IMR-90 (cell line): ENCODE results near the gene AKR1C8. TPM values are rescaled to one million over a fixed set of nuclear protein-coding genes. Genes with fewer than 3 reads are reported as not detected.

ENCODE experiments used
- ATAC-seq: fragments of 200-7000 bp; cut with Tn5 transposase; 2 replicates; pipeline ENCODE4 v1.9.1; 2020; ENCODE audit warnings: low read depth, mild to moderate bottlenecking, moderate library complexity
- BruUV-seq: library from RNA; stranded (reverse); fragments of 400-500 nt; replicated peaks from 2 replicates; lab custom pipeline; 2021; lab: Mats Ljungman, UMichigan
- CTCF ChIA-PET: fragments of 300-600 bp; formaldehyde crosslinking; extraction: SDS; loops from one replicate; lab custom pipeline; 2021; ENCODE audit warnings: antibody characterized with exemption; lab: Yijun Ruan, JAX
- POLR2A ChIA-PET: fragments of 300-600 bp; sonication (Branson Sonifier 250); formaldehyde crosslinking; loops from one replicate; lab custom pipeline; 2022; ENCODE audit warnings: antibody characterized with exemption; ENCODE audit not compliant: unreplicated experiment; lab: Charles Lee
- DNase-seq: peaks from one replicate; pipeline ENCODE4 v3.0.0; 2013
- H2AFZ ChIP-seq: replicated peaks from 2 replicates; pipeline ENCODE3; 2013; ENCODE audit warnings: low read length, mild to moderate bottlenecking; ENCODE audit not compliant: poor library complexity
- H2AK5ac ChIP-seq: 2 replicates; pipeline ENCODE4 v1.6.1; 2013; ENCODE audit warnings: low read depth, low read length, inconsistent platforms
- H2AK9ac ChIP-seq: replicated peaks from 2 replicates; pipeline ENCODE3; 2013; ENCODE audit warnings: mild to moderate bottlenecking, low read depth, low read length, moderate library complexity; ENCODE audit not compliant: poor library complexity
- H2BK120ac ChIP-seq: 2 replicates; pipeline ENCODE4 v1.6.1; 2013; ENCODE audit warnings: low read depth, low read length, inconsistent platforms
- H2BK15ac ChIP-seq: 3 replicates; pipeline ENCODE4 v1.6.1; 2013; ENCODE audit warnings: low read depth, low read length, inconsistent platforms
- H2BK20ac ChIP-seq: 2 replicates; pipeline ENCODE4 v1.6.1; 2013; ENCODE audit warnings: low read depth, mild to moderate bottlenecking, inconsistent platforms, low read length, moderate library complexity
- H2BK5ac ChIP-seq: 2 replicates; pipeline ENCODE4 v1.6.1; 2013; ENCODE audit warnings: mild to moderate bottlenecking, low read depth, low read length, inconsistent platforms; ENCODE audit not compliant: poor library complexity, severe bottlenecking
- H3K14ac ChIP-seq: replicated peaks from 2 replicates; pipeline ENCODE4 v1.6.1; 2013; ENCODE audit warnings: low read depth, low read length, inconsistent platforms
- H3K18ac ChIP-seq: 2 replicates; pipeline ENCODE4 v1.6.1; 2013; ENCODE audit warnings: low read depth, low read length, control low read depth
- H3K23ac ChIP-seq: 2 replicates; pipeline ENCODE4 v1.6.1; 2013; ENCODE audit warnings: low read depth, low read length, inconsistent platforms
- H3K27ac ChIP-seq: 2 replicates; pipeline ENCODE4 v1.5.1; 2013; ENCODE audit warnings: mild to moderate bottlenecking, control low read depth, low read length; ENCODE audit not compliant: insufficient read depth
- H3K27me3 ChIP-seq: 2 replicates; pipeline ENCODE4 v1.6.1; 2013; ENCODE audit warnings: low read length; ENCODE audit not compliant: control insufficient read depth, insufficient read depth
- H3K36me3 ChIP-seq: 2 replicates; pipeline ENCODE4 v1.6.1; 2013; ENCODE audit warnings: low read length, mixed read lengths; ENCODE audit not compliant: control insufficient read depth, insufficient read depth
- H3K4ac ChIP-seq: 2 replicates; pipeline ENCODE4 v1.6.1; 2013; ENCODE audit warnings: low read depth, low read length, inconsistent platforms
- H3K4me1 ChIP-seq: 2 replicates; pipeline ENCODE4 v1.6.1; 2013; ENCODE audit warnings: low read length, mixed read lengths; ENCODE audit not compliant: control insufficient read depth, insufficient read depth
- H3K4me2 ChIP-seq: 2 replicates; pipeline ENCODE4 v1.6.1; 2013; ENCODE audit warnings: low read depth, mild to moderate bottlenecking, control low read depth, low read length, moderate library complexity
- H3K4me3 ChIP-seq: 2 replicates; pipeline ENCODE4 v1.5.1; 2013; ENCODE audit warnings: low read depth, mild to moderate bottlenecking, control low read depth, low read length, moderate library complexity; ENCODE audit not compliant: insufficient read depth
- H3K56ac ChIP-seq: 2 replicates; pipeline ENCODE4 v1.6.1; 2013; ENCODE audit warnings: low read length, inconsistent platforms; ENCODE audit not compliant: insufficient read depth; ENCODE audit errors: extremely low read depth
- H3K79me1 ChIP-seq, 2 experiments: 2 replicates each; pipeline ENCODE4 v1.6.1; 2013; ENCODE audit warnings: low read length in 2 of 2, inconsistent platforms in 1 of 2, low read depth in 1 of 2
- H3K9ac ChIP-seq: 2 replicates; pipeline ENCODE4 v1.6.1; 2013; ENCODE audit warnings: low read depth, low read length, control low read depth
- H3K9me1 ChIP-seq: 2 replicates; pipeline ENCODE4 v1.6.1; 2013; ENCODE audit warnings: low read length, inconsistent platforms; ENCODE audit not compliant: insufficient read depth
- H3K9me3 ChIP-seq: 2 replicates; pipeline ENCODE4 v1.6.1; 2013; ENCODE audit warnings: low read length; ENCODE audit not compliant: control insufficient read depth, insufficient read depth
- H4K20me1 ChIP-seq: 2 replicates; pipeline ENCODE4 v1.6.1; 2013; ENCODE audit warnings: low read length, inconsistent platforms; ENCODE audit not compliant: insufficient read depth
- H4K5ac ChIP-seq: 2 replicates; pipeline ENCODE4 v1.6.1; 2013; ENCODE audit warnings: mild to moderate bottlenecking, low read depth, low read length, control low read depth
- H4K8ac ChIP-seq, 2 experiments: 2 replicates each; pipeline ENCODE4 v1.6.1; 2013; ENCODE audit warnings: low read depth in 2 of 2, low read length in 2 of 2, control low read depth in 1 of 2, inconsistent platforms in 1 of 2
- H4K91ac ChIP-seq: 2 replicates; pipeline ENCODE4 v1.6.1; 2013; ENCODE audit warnings: low read depth, low read length, inconsistent platforms; ENCODE audit not compliant: insufficient read depth
- BHLHE40 ChIP-seq: fragments of 150-350 bp; IDR thresholded peaks from 2 replicates; pipeline ENCODE4 v1.6.1; 2016; ENCODE audit warnings: mild to moderate bottlenecking, low read depth, low read length
- CHD1 ChIP-seq: IDR thresholded peaks from 2 replicates; pipeline ENCODE4 v1.6.1; 2012; ENCODE audit warnings: low read depth, low read length, improper control_type of control experiment
- MAFK ChIP-seq: IDR thresholded peaks from 2 replicates; pipeline ENCODE4 v1.6.1; 2012; ENCODE audit warnings: low read depth, low read length, improper control_type of control experiment
- MAZ ChIP-seq: IDR thresholded peaks from 2 replicates; pipeline ENCODE4 v1.6.1; 2012; ENCODE audit warnings: low read depth, mild to moderate bottlenecking, low read length, improper control_type of control experiment, moderate library complexity, borderline replicate concordance
- MXI1 ChIP-seq: IDR thresholded peaks from 2 replicates; pipeline ENCODE4 v1.6.1; 2012; ENCODE audit warnings: low read depth, mild to moderate bottlenecking, low read length, moderate library complexity, borderline replicate concordance
- NFE2L2 ChIP-seq: fragments of 150-350 bp; IDR thresholded peaks from 2 replicates; pipeline ENCODE4 v1.6.1; 2016; ENCODE audit warnings: low read depth, mild to moderate bottlenecking, low read length
- POLR2A ChIP-seq: IDR thresholded peaks from 2 replicates; pipeline ENCODE4 v1.6.1; 2012; ENCODE audit warnings: mild to moderate bottlenecking, low read depth, low read length
- RFX5 ChIP-seq: IDR thresholded peaks from 2 replicates; pipeline ENCODE4 v1.8.0; 2012; ENCODE audit warnings: low read depth, mild to moderate bottlenecking, low read length, moderate library complexity
- WGBS, 2 experiments: methylation state at CpG; one replicate each; pipeline versions ENCODE4 v1.1.5 to v1.1.7; 2013; ENCODE audit warnings: missing lambda C conversion rate in 2 of 2; ENCODE audit not compliant: insufficient read length in 1 of 2; ENCODE audit errors: extremely low coverage in 2 of 2; 5-methylcytosine and 5-hydroxymethylcytosine counted together
- dilution Hi-C: fragments of 300-500 bp; cut with HindIII; formaldehyde crosslinking; loops from one replicate; pipeline ENCODE4 v1.14.3; 2018; ENCODE audit warnings: low sequenced_read_pairs; ENCODE audit not compliant: unreplicated experiment
- in situ Hi-C: fragments of 300-500 bp; cut with MboI; formaldehyde crosslinking; loops from 3 replicates; pipeline ENCODE4 v1.14.3; 2019; ENCODE audit warnings: low sequenced_read_pairs, inconsistent platforms, mixed read lengths
- intact Hi-C: fragments of 100-400 bp; cut with micrococcal nuclease; formaldehyde crosslinking; loops from 2 replicates; pipeline ENCODE4 v1.10.0; 2022
- polyA plus RNA-seq, 3 experiments: library from polyadenylated mRNA; depleted of rRNA; stranded (reverse); fragments of >200 nt; gene quantifications; 2 replicates each; pipeline ENCODE4 v1.2.3, GENCODE V29; 2012; ENCODE audit warnings: low replicate concordance in 1 of 3
- total RNA-seq: library from RNA; depleted of rRNA; stranded (reverse); fragments of >200 nt; gene quantifications from 2 replicates; pipeline ENCODE4 v1.2.3, GENCODE V29; 2012
- TF ChIP-seq, protein P1 (sequence below): conservative IDR thresholded peaks from 2 replicates; pipeline ENCODE4 v1.5.1; 2012; ENCODE audit warnings: mild to moderate bottlenecking, low read depth, low read length, improper control_type of control experiment
- TF ChIP-seq, protein P2 (sequence below): fragments of 150-350 bp; IDR thresholded peaks from 2 replicates; pipeline ENCODE4 v1.6.1; 2017; ENCODE audit warnings: mild to moderate bottlenecking, antibody characterized with exemption, low read length, low read depth

Gene AKR1C8
- total and polyA plus RNA-seq, 2 of the 4 experiments (the other 2 are of a cell fraction): not detected

DNA sequence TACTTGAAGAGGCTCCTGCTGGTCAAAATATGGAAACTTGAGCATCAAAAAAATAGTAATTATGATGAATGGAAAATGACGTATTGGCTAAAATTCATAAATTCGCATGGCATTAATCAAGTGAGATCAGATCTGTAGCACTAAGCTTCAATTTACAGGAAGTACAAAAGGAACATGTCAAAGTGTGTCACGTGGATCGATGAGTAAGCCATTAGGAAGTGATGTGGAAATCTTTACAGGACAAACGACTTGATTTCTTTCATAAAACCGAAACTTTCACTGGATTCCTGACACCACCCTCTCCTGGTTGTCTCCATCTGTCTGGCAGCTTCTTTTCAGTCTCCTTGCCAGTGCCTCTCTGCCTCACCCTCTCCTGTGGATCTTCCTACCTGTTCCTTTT lies 25.8 kb downstream of the AKR1C8 start:
- Histone ChIP-seq H4K8ac (no peak overlapping the region), H2AK5ac (no peak overlapping the region), H3K9me1 (no peaks in the 10 kb centered on the region), H3K4me2 (no peak overlapping the region), H3K27ac (no peak overlapping the region), H2BK5ac (no peak overlapping the region), H3K23ac (no peak overlapping the region), H3K56ac (no peak overlapping the region), H2BK20ac (no peak overlapping the region), H4K91ac (no peak overlapping the region), H3K14ac (no peak overlapping the region), H3K27me3 (no peaks in the 10 kb centered on the region), H3K18ac (no peak overlapping the region), H4K5ac (no peak overlapping the region), H2BK120ac (no peak overlapping the region), H3K4me3 (no peak overlapping the region), H3K36me3 (no peaks in the 10 kb centered on the region), H3K4ac (no peak overlapping the region), H3K9me3 (no peaks in the 10 kb centered on the region), H2BK15ac (no peak overlapping the region), H2AK9ac (no peak overlapping the region), H2AFZ (no peak overlapping the region), H3K4me1 (no peaks in the 10 kb centered on the region), H4K20me1 (no peaks in the 10 kb centered on the region), H3K79me1 (no peaks in the 10 kb centered on the region), H3K9ac (no peak overlapping the region)
- ChIA-PET POLR2A (no interaction called here), CTCF (no interaction called here)
- intact Hi-C loops (no loop called here), dilution Hi-C loops (no loop called here), in situ Hi-C loops (no loop called here)
- ATAC-seq (no peak), DNase-seq (no peak)
- TF ChIP-seq, protein P1, sequence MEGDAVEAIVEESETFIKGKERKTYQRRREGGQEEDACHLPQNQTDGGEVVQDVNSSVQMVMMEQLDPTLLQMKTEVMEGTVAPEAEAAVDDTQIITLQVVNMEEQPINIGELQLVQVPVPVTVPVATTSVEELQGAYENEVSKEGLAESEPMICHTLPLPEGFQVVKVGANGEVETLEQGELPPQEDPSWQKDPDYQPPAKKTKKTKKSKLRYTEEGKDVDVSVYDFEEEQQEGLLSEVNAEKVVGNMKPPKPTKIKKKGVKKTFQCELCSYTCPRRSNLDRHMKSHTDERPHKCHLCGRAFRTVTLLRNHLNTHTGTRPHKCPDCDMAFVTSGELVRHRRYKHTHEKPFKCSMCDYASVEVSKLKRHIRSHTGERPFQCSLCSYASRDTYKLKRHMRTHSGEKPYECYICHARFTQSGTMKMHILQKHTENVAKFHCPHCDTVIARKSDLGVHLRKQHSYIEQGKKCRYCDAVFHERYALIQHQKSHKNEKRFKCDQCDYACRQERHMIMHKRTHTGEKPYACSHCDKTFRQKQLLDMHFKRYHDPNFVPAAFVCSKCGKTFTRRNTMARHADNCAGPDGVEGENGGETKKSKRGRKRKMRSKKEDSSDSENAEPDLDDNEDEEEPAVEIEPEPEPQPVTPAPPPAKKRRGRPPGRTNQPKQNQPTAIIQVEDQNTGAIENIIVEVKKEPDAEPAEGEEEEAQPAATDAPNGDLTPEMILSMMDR: no peak
- TF ChIP-seq MXI1 (no peak), NFE2L2 (no peak), POLR2A (no peak), MAZ (no peak), BHLHE40 (no peak), RFX5 (no peak), CHD1 (no peak), MAFK (no peak)
- TF ChIP-seq, protein P2, sequence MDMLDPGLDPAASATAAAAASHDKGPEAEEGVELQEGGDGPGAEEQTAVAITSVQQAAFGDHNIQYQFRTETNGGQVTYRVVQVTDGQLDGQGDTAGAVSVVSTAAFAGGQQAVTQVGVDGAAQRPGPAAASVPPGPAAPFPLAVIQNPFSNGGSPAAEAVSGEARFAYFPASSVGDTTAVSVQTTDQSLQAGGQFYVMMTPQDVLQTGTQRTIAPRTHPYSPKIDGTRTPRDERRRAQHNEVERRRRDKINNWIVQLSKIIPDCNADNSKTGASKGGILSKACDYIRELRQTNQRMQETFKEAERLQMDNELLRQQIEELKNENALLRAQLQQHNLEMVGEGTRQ: no peak
- WGBS, 2 experiments: no CpG with 5 or more reads among the region's 6 CpGs
- BruUV-seq: no TSS peak
